SK-N-SH (cell line): Measurements from ENCODE around the gene VASP.

Experiments
- ELF1 ChIP-seq: IDR thresholded peaks from 2 replicates; pipeline ENCODE4 v1.4.0; 2012
- EP300 ChIP-seq, 2 experiments: IDR thresholded peaks; 2 replicates each; pipeline versions ENCODE4 v1.4.0 to v1.6.1; 2012; ENCODE audit warnings: borderline replicate concordance in 1 of 2, low read depth in 1 of 2, low read length in 1 of 2
- EZH2phosphoT487 ChIP-seq: fragments of 200-600 bp; sonication (generic); IDR thresholded peaks from 2 replicates; pipeline ENCODE4 v1.6.1; 2017; ENCODE audit warnings: low read depth, mixed run types, mild to moderate bottlenecking, antibody characterized with exemption, moderate library complexity, borderline replicate concordance
- FOXM1 ChIP-seq: IDR thresholded peaks from 2 replicates; pipeline ENCODE4 v1.4.0; 2012; ENCODE audit warnings: low read depth, mild to moderate bottlenecking
- GABPA ChIP-seq: IDR thresholded peaks from 2 replicates; pipeline ENCODE4 v1.4.0; 2012; ENCODE audit warnings: low read depth, mild to moderate bottlenecking
- NFIC ChIP-seq: IDR thresholded peaks from 2 replicates; pipeline ENCODE4 v1.4.0; 2012; ENCODE audit warnings: borderline replicate concordance
- POLR2AphosphoS5 ChIP-seq: IDR thresholded peaks from 2 replicates; pipeline ENCODE4 v1.6.1; 2012; ENCODE audit warnings: low read depth, low read length
- YY1 ChIP-seq: IDR thresholded peaks from 2 replicates; pipeline ENCODE4 v1.4.0; 2012; ENCODE audit warnings: low read depth, mild to moderate bottlenecking
- TF ChIP-seq, protein P1 (sequence below): fragments of 200-600 bp; sonication (generic); IDR thresholded peaks from 2 replicates; pipeline ENCODE4 v1.6.1; 2017; ENCODE audit warnings: antibody characterized with exemption, mild to moderate bottlenecking, moderate library complexity
- TF ChIP-seq, protein P2 (sequence below): IDR thresholded peaks from 2 replicates; pipeline ENCODE4; 2012
- TF ChIP-seq, protein P3 (sequence below): IDR thresholded peaks from 2 replicates; pipeline ENCODE4 v1.6.1; 2012; ENCODE audit warnings: mild to moderate bottlenecking, low read depth, low read length, moderate library complexity

DNA sequence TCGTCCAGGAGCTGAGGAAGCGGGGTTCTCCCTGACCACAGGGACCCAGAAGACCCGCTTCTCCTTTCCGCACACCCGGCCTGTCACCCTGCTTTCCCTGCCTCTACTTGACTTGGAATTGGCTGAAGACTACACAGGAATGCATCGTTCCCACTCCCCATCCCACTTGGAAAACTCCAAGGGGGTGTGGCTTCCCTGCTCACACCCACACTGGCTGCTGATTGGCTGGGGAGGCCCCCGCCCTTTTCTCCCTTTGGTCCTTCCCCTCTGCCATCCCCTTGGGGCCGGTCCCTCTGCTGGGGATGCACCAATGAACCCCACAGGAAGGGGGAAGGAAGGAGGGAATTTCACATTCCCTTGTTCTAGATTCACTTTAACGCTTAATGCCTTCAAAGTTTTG, 18.9 kb downstream of the VASP start:
- TF ChIP-seq, protein P1, sequence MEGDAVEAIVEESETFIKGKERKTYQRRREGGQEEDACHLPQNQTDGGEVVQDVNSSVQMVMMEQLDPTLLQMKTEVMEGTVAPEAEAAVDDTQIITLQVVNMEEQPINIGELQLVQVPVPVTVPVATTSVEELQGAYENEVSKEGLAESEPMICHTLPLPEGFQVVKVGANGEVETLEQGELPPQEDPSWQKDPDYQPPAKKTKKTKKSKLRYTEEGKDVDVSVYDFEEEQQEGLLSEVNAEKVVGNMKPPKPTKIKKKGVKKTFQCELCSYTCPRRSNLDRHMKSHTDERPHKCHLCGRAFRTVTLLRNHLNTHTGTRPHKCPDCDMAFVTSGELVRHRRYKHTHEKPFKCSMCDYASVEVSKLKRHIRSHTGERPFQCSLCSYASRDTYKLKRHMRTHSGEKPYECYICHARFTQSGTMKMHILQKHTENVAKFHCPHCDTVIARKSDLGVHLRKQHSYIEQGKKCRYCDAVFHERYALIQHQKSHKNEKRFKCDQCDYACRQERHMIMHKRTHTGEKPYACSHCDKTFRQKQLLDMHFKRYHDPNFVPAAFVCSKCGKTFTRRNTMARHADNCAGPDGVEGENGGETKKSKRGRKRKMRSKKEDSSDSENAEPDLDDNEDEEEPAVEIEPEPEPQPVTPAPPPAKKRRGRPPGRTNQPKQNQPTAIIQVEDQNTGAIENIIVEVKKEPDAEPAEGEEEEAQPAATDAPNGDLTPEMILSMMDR = no peak
- TF ChIP-seq, protein P2, sequence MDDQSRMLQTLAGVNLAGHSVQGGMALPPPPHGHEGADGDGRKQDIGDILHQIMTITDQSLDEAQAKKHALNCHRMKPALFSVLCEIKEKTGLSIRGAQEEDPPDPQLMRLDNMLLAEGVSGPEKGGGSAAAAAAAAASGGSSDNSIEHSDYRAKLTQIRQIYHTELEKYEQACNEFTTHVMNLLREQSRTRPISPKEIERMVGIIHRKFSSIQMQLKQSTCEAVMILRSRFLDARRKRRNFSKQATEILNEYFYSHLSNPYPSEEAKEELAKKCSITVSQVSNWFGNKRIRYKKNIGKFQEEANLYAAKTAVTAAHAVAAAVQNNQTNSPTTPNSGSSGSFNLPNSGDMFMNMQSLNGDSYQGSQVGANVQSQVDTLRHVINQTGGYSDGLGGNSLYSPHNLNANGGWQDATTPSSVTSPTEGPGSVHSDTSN = no peak
- TF ChIP-seq ELF1 = no peak
- TF ChIP-seq YY1 = no peak
- TF ChIP-seq POLR2AphosphoS5 = no peak
- no peak for TF ChIP-seq FOXM1
- TF ChIP-seq NFIC = no peak
- TF ChIP-seq, protein P3, sequence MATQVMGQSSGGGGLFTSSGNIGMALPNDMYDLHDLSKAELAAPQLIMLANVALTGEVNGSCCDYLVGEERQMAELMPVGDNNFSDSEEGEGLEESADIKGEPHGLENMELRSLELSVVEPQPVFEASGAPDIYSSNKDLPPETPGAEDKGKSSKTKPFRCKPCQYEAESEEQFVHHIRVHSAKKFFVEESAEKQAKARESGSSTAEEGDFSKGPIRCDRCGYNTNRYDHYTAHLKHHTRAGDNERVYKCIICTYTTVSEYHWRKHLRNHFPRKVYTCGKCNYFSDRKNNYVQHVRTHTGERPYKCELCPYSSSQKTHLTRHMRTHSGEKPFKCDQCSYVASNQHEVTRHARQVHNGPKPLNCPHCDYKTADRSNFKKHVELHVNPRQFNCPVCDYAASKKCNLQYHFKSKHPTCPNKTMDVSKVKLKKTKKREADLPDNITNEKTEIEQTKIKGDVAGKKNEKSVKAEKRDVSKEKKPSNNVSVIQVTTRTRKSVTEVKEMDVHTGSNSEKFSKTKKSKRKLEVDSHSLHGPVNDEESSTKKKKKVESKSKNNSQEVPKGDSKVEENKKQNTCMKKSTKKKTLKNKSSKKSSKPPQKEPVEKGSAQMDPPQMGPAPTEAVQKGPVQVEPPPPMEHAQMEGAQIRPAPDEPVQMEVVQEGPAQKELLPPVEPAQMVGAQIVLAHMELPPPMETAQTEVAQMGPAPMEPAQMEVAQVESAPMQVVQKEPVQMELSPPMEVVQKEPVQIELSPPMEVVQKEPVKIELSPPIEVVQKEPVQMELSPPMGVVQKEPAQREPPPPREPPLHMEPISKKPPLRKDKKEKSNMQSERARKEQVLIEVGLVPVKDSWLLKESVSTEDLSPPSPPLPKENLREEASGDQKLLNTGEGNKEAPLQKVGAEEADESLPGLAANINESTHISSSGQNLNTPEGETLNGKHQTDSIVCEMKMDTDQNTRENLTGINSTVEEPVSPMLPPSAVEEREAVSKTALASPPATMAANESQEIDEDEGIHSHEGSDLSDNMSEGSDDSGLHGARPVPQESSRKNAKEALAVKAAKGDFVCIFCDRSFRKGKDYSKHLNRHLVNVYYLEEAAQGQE = no peak
- TF ChIP-seq GABPA = no peak
- TF ChIP-seq EP300 (IDR thresholded peaks at IDR 0.05; ENCODE audit: borderline replicate concordance in 1 of 2, low read depth in 1 of 2, low read length in 1 of 2) = no peak
- TF ChIP-seq EZH2phosphoT487 = no peak
